ENCODE measurements around the gene KCNMB1. TPM values are rescaled to one million over a fixed set of nuclear protein-coding genes. Genes with fewer than 3 reads are reported as not detected.

KCNMB1 gene
- total and polyA plus RNA-seq, 2 of the 13 experiments (the other 11 are each of a cell fraction or from before 2014, with no cell fraction given): not detected

DNA sequence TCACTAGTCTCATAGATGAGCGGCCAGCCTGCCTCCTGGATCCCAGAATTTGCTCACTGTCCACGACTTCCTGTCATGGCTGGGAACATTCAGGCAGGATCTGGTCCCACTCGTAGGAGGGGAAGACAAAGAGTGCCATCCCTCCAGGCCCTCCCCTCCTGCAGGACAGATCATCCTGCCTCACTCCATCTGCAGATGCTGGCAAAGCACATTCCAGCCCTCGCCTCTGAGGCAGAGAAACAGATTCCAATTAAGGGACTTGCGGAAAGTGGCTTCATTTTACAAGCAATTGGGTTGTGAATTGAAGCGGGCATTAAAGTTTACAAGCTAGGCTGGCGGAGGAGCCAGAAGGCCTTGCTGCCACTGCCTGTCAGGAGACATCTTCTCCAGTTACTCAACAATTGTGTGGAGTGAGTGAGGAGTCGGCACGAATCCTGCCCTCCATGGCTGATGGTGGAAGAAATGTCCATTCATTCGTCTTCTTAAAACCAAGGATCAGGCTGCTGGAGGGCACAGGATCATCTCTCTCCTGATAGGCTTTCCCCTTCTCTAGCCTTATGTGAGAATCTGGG is 41.8 kb upstream of the KCNMB1 start:
- no peaks in the 10 kb centered on the region for H3K4me1 ChIP-seq (ENCODE audit: insufficient read depth, low read length)
- no peak overlapping the region for H3K27ac ChIP-seq (ENCODE audit: extremely low read length, insufficient read depth, low read length)
- in situ Hi-C loops (cut with HindIII; ENCODE audit: extremely low pct_ligation_motif_present, low pct_unique_long_range_greater_than_20kb): loop anchor here (5.0 kb wide), 1 partner anchor 191 kb away; no protein-coding TSS in a partner anchor
- no peak overlapping the region for H3K4me2 ChIP-seq (ENCODE audit: low read depth, low read length)
- CTCF ChIA-PET (ENCODE audit: low intra/inter-chr PET ratio, low total read pairs): no interaction called here
- H4K20me1 ChIP-seq (ENCODE audit: insufficient read depth, low read length): no peaks in the 10 kb centered on the region
- no peak for FAIRE-seq
- no peak overlapping the region for H3K9ac ChIP-seq (ENCODE audit: insufficient read depth, low read depth, low read length)
- no TSS peak for BruUV-seq (replicated peaks)
- TF ChIP-seq THYN1 (CRISPR knock-in tag; IDR thresholded peaks at IDR 0.05; ENCODE audit: borderline replicate concordance, low read depth): no peak
- no peak for TF ChIP-seq FOSL2 (CRISPR knock-in tag; IDR thresholded peaks at IDR 0.05)
- TF ChIP-seq, protein P1, sequence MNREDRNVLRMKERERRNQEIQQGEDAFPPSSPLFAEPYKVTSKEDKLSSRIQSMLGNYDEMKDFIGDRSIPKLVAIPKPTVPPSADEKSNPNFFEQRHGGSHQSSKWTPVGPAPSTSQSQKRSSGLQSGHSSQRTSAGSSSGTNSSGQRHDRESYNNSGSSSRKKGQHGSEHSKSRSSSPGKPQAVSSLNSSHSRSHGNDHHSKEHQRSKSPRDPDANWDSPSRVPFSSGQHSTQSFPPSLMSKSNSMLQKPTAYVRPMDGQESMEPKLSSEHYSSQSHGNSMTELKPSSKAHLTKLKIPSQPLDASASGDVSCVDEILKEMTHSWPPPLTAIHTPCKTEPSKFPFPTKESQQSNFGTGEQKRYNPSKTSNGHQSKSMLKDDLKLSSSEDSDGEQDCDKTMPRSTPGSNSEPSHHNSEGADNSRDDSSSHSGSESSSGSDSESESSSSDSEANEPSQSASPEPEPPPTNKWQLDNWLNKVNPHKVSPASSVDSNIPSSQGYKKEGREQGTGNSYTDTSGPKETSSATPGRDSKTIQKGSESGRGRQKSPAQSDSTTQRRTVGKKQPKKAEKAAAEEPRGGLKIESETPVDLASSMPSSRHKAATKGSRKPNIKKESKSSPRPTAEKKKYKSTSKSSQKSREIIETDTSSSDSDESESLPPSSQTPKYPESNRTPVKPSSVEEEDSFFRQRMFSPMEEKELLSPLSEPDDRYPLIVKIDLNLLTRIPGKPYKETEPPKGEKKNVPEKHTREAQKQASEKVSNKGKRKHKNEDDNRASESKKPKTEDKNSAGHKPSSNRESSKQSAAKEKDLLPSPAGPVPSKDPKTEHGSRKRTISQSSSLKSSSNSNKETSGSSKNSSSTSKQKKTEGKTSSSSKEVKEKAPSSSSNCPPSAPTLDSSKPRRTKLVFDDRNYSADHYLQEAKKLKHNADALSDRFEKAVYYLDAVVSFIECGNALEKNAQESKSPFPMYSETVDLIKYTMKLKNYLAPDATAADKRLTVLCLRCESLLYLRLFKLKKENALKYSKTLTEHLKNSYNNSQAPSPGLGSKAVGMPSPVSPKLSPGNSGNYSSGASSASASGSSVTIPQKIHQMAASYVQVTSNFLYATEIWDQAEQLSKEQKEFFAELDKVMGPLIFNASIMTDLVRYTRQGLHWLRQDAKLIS (CRISPR knock-in tag; IDR thresholded peaks at IDR 0.05): no peak
- TF ChIP-seq GPN1 (CRISPR knock-in tag; IDR thresholded peaks at IDR 0.05; ENCODE audit: borderline replicate concordance): no peak
- TF ChIP-seq, protein P2, sequence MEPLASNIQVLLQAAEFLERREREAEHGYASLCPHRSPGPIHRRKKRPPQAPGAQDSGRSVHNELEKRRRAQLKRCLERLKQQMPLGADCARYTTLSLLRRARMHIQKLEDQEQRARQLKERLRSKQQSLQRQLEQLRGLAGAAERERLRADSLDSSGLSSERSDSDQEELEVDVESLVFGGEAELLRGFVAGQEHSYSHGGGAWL (CRISPR knock-in tag; IDR thresholded peaks at IDR 0.05): no peak
- no peak for TF ChIP-seq ZNF260 (CRISPR knock-in tag; IDR thresholded peaks at IDR 0.05; ENCODE audit: borderline replicate concordance, low read depth)
- TF ChIP-seq NBN (conservative IDR thresholded peaks at IDR 0.05): no peak
- TF ChIP-seq, protein P3, sequence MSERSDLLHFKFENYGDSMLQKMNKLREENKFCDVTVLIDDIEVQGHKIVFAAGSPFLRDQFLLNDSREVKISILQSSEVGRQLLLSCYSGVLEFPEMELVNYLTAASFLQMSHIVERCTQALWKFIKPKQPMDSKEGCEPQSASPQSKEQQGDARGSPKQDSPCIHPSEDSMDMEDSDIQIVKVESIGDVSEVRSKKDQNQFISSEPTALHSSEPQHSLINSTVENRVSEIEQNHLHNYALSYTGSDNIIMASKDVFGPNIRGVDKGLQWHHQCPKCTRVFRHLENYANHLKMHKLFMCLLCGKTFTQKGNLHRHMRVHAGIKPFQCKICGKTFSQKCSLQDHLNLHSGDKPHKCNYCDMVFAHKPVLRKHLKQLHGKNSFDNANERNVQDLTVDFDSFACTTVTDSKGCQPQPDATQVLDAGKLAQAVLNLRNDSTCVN (CRISPR knock-in tag; IDR thresholded peaks at IDR 0.05; ENCODE audit: borderline replicate concordance): no peak
- TF ChIP-seq, protein P4, sequence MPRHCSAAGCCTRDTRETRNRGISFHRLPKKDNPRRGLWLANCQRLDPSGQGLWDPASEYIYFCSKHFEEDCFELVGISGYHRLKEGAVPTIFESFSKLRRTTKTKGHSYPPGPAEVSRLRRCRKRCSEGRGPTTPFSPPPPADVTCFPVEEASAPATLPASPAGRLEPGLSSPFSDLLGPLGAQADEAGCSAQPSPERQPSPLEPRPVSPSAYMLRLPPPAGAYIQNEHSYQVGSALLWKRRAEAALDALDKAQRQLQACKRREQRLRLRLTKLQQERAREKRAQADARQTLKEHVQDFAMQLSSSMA (CRISPR knock-in tag; IDR thresholded peaks at IDR 0.05): no peak
- TF ChIP-seq, protein P5, sequence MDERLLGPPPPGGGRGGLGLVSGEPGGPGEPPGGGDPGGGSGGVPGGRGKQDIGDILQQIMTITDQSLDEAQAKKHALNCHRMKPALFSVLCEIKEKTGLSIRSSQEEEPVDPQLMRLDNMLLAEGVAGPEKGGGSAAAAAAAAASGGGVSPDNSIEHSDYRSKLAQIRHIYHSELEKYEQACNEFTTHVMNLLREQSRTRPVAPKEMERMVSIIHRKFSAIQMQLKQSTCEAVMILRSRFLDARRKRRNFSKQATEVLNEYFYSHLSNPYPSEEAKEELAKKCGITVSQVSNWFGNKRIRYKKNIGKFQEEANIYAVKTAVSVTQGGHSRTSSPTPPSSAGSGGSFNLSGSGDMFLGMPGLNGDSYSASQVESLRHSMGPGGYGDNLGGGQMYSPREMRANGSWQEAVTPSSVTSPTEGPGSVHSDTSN (CRISPR knock-in tag; IDR thresholded peaks at IDR 0.05): no peak
- TF ChIP-seq FOXA3 (CRISPR knock-in tag; IDR thresholded peaks at IDR 0.05): no peak
- no peak for TF ChIP-seq ZBTB7B (CRISPR knock-in tag; IDR thresholded peaks at IDR 0.05)
- TF ChIP-seq, protein P6, sequence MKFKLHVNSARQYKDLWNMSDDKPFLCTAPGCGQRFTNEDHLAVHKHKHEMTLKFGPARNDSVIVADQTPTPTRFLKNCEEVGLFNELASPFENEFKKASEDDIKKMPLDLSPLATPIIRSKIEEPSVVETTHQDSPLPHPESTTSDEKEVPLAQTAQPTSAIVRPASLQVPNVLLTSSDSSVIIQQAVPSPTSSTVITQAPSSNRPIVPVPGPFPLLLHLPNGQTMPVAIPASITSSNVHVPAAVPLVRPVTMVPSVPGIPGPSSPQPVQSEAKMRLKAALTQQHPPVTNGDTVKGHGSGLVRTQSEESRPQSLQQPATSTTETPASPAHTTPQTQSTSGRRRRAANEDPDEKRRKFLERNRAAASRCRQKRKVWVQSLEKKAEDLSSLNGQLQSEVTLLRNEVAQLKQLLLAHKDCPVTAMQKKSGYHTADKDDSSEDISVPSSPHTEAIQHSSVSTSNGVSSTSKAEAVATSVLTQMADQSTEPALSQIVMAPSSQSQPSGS (CRISPR knock-in tag; IDR thresholded peaks at IDR 0.05): no peak
- no peak overlapping the region for H2AFZ ChIP-seq (ENCODE audit: low read length)
- H3K9me3 ChIP-seq (ENCODE audit: low read length): no peaks in the 10 kb centered on the region
- intact Hi-C loops (cut with micrococcal nuclease; ENCODE audit: unreplicated experiment): no loop called here
- POLR2A ChIA-PET: no interaction called here
- no peaks in the 10 kb centered on the region for H3K79me2 ChIP-seq (ENCODE audit: insufficient read depth, low read length)
- H3K36me3 ChIP-seq (replicated peaks in 1 of 2; ENCODE audit: control insufficient read depth in 1 of 2, insufficient read depth in 2 of 2, low read length in 2 of 2): no peaks in the 10 kb centered on the region
- no peak overlapping the region for H3K4me3 ChIP-seq (replicated peaks in 1 of 3; ENCODE audit: insufficient read depth in 1 of 3, low read depth in 2 of 3, low read length in 3 of 3)
- WGBS (ENCODE audit: low lambda C conversion rate): 6% methylated on average over 6 of the region's 10 CpGs
- H3K27me3 ChIP-seq (ENCODE audit: control insufficient read depth in 1 of 2, insufficient read depth in 2 of 2, low read length in 2 of 2): peaks cover 0 to 32% of the 10 kb centered on the region in 2 experiments; a peak in 3 of 5 replicates
- DNase-seq (ENCODE audit: low spot score): no peak
- ATAC-seq: no peak
